Body of pancreas (tissue), 4 donors: ENCODE data around the gene SLC26A8.

ENCODE experiments used
- POLR2A ChIP-seq, 3 donors: fragments of 450-650 bp; IDR thresholded peaks; one replicate each; pipeline ENCODE4 v1.6.1; 2016; ENCODE audit warnings: antibody characterized with exemption in 3 of 3, mild to moderate bottlenecking in 2 of 3
- TF ChIP-seq, protein P1 (sequence below), 7 experiments: fragments of 450-650 bp in 4 of 7; fragments of 200-600 bp in 3 of 7; sonication (generic) in 3 of 7; IDR thresholded peaks; one replicate each; pipeline ENCODE4 v1.5.1; 2016 to 2019; ENCODE audit warnings: antibody characterized with exemption in 7 of 7

DNA sequence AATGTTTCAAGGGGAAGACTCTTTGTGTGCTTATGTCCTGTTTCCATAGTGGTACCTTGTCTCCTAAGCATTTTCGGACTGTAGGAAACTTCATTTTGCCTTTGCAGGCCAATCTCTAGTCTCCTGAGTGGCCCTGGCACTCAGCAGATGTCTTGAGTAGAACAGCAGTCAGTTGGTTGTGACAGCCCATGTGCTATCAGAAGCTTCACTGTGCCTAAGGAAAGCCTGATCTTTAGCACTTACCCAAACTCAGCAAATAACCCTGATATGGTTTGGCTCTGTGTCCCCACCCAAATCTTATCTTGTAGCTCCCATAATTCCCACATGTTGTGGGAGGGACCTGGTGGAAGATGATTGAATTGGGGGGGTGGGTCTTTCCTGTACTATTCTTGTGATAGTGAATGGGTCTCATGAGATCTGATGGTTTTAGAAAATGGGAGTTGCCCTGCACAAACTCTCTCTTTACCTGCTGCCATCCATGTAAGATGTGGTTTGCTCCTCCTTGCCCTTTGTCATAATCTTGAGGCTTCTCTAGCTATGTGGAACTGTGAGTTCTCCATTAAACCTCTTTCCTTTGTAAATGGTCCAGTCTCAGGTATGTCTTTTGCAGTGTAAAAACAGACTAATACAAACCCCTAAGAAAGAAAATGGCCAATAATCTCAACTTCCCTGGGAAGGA, 87.6 kb downstream of the SLC26A8 start:
- TF ChIP-seq, protein P1, sequence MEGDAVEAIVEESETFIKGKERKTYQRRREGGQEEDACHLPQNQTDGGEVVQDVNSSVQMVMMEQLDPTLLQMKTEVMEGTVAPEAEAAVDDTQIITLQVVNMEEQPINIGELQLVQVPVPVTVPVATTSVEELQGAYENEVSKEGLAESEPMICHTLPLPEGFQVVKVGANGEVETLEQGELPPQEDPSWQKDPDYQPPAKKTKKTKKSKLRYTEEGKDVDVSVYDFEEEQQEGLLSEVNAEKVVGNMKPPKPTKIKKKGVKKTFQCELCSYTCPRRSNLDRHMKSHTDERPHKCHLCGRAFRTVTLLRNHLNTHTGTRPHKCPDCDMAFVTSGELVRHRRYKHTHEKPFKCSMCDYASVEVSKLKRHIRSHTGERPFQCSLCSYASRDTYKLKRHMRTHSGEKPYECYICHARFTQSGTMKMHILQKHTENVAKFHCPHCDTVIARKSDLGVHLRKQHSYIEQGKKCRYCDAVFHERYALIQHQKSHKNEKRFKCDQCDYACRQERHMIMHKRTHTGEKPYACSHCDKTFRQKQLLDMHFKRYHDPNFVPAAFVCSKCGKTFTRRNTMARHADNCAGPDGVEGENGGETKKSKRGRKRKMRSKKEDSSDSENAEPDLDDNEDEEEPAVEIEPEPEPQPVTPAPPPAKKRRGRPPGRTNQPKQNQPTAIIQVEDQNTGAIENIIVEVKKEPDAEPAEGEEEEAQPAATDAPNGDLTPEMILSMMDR (IDR thresholded peaks at IDR 0.05), result no peak
- TF ChIP-seq POLR2A (IDR thresholded peaks at IDR 0.05), result no peak
